BE2C (cell line): ENCODE results near the gene MROH8.
A peak's percentile ranks its signal among the peaks of the same experiment; 100 is the strongest.

Experiments used
- DNase-seq: peaks from one replicate; pipeline ENCODE4 v3.0.0-alpha.2; 2020
- H3K27me3 ChIP-seq: fragments of 250-450 bp; sonication (Bioruptor Pico); 2 replicates; pipeline ENCODE4 v1.5.1; 2020; ENCODE audit warnings: mild to moderate bottlenecking
- H3K36me3 ChIP-seq: fragments of 250-450 bp; sonication (Bioruptor Pico); 2 replicates; pipeline ENCODE4 v1.5.1; 2020; ENCODE audit warnings: mild to moderate bottlenecking
- H3K4me1 ChIP-seq: fragments of 250-450 bp; sonication (Bioruptor Pico); 2 replicates; pipeline ENCODE4 v1.5.1; 2020
- H3K4me3 ChIP-seq: 2 replicates; pipeline ENCODE4 v1.5.1; 2011; ENCODE audit warnings: low read depth, low read length
- H3K9me3 ChIP-seq: fragments of 250-450 bp; sonication (Bioruptor Pico); 2 replicates; pipeline ENCODE4 v1.5.1; 2020
- TF ChIP-seq, protein P1 (sequence below): IDR thresholded peaks from 2 replicates; pipeline ENCODE4 v1.5.1; 2012; ENCODE audit warnings: mild to moderate bottlenecking, low read depth, low read length

The MROH8 gene

GRCh38 chr20:37163832-37164554, 15.4 kb downstream of the MROH8 start:
- H3K36me3 ChIP-seq: no peaks in the 10 kb centered on the region
- H3K4me3 ChIP-seq: no peak overlapping the region
- H3K27me3 ChIP-seq: no peaks in the 10 kb centered on the region; the same call in 1 of the 2 replicates
- H3K9me3 ChIP-seq: no peaks in the 10 kb centered on the region
- H3K4me1 ChIP-seq: no peaks in the 10 kb centered on the region
- DNase-seq: no peak
- TF ChIP-seq, protein P1, sequence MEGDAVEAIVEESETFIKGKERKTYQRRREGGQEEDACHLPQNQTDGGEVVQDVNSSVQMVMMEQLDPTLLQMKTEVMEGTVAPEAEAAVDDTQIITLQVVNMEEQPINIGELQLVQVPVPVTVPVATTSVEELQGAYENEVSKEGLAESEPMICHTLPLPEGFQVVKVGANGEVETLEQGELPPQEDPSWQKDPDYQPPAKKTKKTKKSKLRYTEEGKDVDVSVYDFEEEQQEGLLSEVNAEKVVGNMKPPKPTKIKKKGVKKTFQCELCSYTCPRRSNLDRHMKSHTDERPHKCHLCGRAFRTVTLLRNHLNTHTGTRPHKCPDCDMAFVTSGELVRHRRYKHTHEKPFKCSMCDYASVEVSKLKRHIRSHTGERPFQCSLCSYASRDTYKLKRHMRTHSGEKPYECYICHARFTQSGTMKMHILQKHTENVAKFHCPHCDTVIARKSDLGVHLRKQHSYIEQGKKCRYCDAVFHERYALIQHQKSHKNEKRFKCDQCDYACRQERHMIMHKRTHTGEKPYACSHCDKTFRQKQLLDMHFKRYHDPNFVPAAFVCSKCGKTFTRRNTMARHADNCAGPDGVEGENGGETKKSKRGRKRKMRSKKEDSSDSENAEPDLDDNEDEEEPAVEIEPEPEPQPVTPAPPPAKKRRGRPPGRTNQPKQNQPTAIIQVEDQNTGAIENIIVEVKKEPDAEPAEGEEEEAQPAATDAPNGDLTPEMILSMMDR: no peak

DNA sequence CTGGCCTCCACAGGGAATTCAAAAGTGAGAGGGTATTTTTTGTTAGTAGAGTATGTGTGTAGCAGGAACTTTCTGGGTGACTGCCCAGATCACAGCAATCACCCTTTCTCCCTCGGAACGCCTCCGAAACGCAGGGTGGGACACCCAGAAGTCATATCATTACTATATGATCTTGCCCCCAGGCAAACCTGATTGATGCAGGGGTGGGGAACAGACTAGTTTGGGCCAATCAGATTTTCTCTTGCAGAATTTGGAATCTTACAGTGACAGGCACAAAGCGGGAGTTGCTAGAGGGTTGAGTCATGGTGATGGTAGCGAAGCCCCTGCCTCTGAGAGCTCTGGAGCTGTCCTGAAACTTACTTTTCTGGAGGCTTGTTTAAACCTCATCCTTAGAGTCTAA, 16.7 kb downstream of the MROH8 start:
- DNase-seq: no peak
- TF ChIP-seq, protein P1: no peak
- H3K36me3 ChIP-seq: no peaks in the 10 kb centered on the region

DNA sequence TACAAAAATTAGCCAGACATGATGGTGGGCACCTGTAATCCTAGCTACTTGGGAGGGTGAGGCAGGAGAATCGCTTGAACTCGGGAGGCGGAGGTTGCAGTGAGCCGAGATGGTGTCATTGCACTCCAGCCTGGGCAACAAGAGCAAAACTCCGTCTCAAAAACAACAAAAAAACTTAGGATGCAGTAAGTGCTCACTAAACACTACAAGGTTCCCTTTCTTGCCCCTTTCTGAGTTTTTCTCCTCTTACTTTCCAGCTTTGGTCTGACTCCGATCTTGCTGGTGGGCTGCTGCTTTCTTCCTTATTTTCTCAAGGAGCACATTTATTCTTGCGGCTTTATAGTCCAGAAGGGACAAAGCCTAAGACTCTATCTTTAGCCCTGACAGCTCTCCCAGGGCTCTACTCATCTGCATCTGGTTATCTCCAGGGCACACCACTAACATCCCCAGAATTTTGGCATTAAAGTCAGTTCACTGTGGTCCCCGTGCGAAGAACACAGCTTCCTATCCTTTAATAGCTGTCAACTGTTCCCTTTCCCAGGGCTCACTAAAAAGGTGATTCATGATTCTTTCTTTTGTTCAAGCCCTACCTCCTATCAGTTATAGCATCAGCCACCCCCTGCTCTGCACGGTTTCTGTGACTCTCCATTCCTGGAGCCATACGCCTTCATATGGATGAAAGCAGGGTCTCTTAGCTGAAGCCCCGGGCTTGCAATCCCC, 17.4 kb downstream of the MROH8 start:
- Histone ChIP-seq H3K4me3 (peak overlapping the region; percentile 36; the same call in 1 of the 2 replicates), H3K27me3 (no peaks in the 10 kb centered on the region; the same call in 1 of the 2 replicates), H3K4me1 (no peaks in the 10 kb centered on the region), H3K9me3 (no peaks in the 10 kb centered on the region), H3K36me3 (no peaks in the 10 kb centered on the region)
- TF ChIP-seq, protein P1: no peak
- DNase-seq: no peak

More for the DNA sequence above, 16.7 kb downstream of the MROH8 start:
- Histone ChIP-seq H3K9me3 (no peaks in the 10 kb centered on the region), H3K4me1 (no peaks in the 10 kb centered on the region), H3K27me3 (no peaks in the 10 kb centered on the region; the same call in 1 of the 2 replicates), H3K4me3 (peak overlapping the region; percentile 36)

GRCh38 chr20:37160683-37161082, 18.7 kb downstream of the MROH8 start:
- Histone ChIP-seq H3K36me3 (no peaks in the 10 kb centered on the region), H3K9me3 (no peaks in the 10 kb centered on the region), H3K4me1 (no peaks in the 10 kb centered on the region), H3K27me3 (no peaks in the 10 kb centered on the region; the same call in none of the 2 replicates), H3K4me3 (no peak overlapping the region)
- TF ChIP-seq, protein P1: no peak
- DNase-seq: no peak

- H3K4me3 ChIP-seq: no peak overlapping the region
- no peaks in the 10 kb centered on the region; the same call in none of the 2 replicates for H3K27me3 ChIP-seq
- DNase-seq: no peak
- H3K9me3 ChIP-seq: no peaks in the 10 kb centered on the region
- TF ChIP-seq, protein P1: no peak
- no peaks in the 10 kb centered on the region for H3K36me3 ChIP-seq
- no peaks in the 10 kb centered on the region for H3K4me1 ChIP-seq
Observed at GRCh38 chr20:37158248-37158647, 21.1 kb downstream of the MROH8 start.

- Histone ChIP-seq H3K9me3 (no peaks in the 10 kb centered on the region), H3K36me3 (no peaks in the 10 kb centered on the region), H3K4me3 (no peak overlapping the region), H3K27me3 (no peaks in the 10 kb centered on the region; the same call in 1 of the 2 replicates), H3K4me1 (no peaks in the 10 kb centered on the region)
- DNase-seq: no peak
- TF ChIP-seq, protein P1: no peak
Observed at GRCh38 chr20:37155987-37156386, 23.4 kb downstream of the MROH8 start.
